Colonic mucosa (tissue), 4 donors: ENCODE results near the gene TGDS. TPM values are rescaled to one million over a fixed set of nuclear protein-coding genes. Genes with fewer than 3 reads are reported as not detected.

Source experiments
- DNase-seq: peaks from one replicate; pipeline ENCODE4 v3.0.0-alpha.2; 2020
- H3K27ac ChIP-seq: fragments of 200-600 bp; one replicate; pipeline ENCODE4 v1.8.0; 2021
- H3K27me3 ChIP-seq: fragments of 200-600 bp; one replicate; pipeline ENCODE4 v1.8.0; 2021
- H3K36me3 ChIP-seq: fragments of 200-600 bp; one replicate; pipeline ENCODE4 v1.8.0; 2021
- H3K4me1 ChIP-seq: fragments of 200-600 bp; one replicate; pipeline ENCODE4 v1.8.0; 2021; ENCODE audit warnings: mild to moderate bottlenecking
- H3K4me3 ChIP-seq: fragments of 200-600 bp; one replicate; pipeline ENCODE4 v1.8.0; 2021
- H3K9ac ChIP-seq, 2 donors: one replicate each; pipeline ENCODE4 v1.7.0; 2013; ENCODE audit warnings: control low read depth in 2 of 2, low read depth in 2 of 2, low read length in 2 of 2
- H3K9me3 ChIP-seq: fragments of 200-600 bp; one replicate; pipeline ENCODE4 v1.8.0; 2021
- CTCF ChIP-seq: fragments of 200-600 bp; IDR thresholded peaks from one replicate; pipeline ENCODE4 v1.8.0; 2022; ENCODE audit warnings: antibody characterized with exemption, mild to moderate bottlenecking
- intact Hi-C: fragments of 100-400 bp; cut with DNase I; formaldehyde crosslinking; loops from one replicate; pipeline ENCODE4 v1.14.1; 2022
- total RNA-seq, 2 donors: library from RNA; stranded (reverse); fragmentation: NEBNext Ultra II Directional in 1 of 2; extraction: Animal tissue kit (Norgen Biotek cat#: 25700) in 1 of 2; gene quantifications; one replicate each; pipeline ENCODE4 v1.2.1, GENCODE V29; 2021
- donor health status: healthy.
- donor health status: DM: no; HTN: no; CAD: no.
- donor health status: DM: no; HTN: no; CAD: no.

TGDS gene
- total RNA-seq, 2 donors from 2014 or later, result 7.2 to 9.3 TPM

- TF ChIP-seq CTCF, result no peak
- Histone ChIP-seq H3K4me1 (no peaks in the 10 kb centered on the region), H3K36me3 (no peaks in the 10 kb centered on the region), H3K9ac (no peak overlapping the region), H3K9me3 (no peaks in the 10 kb centered on the region), H3K27ac (no peak overlapping the region), H3K27me3 (no peaks in the 10 kb centered on the region), H3K4me3 (no peak overlapping the region)
- intact Hi-C loops, result no loop called here
- no peak for DNase-seq
These were observed 12.6 kb upstream of the TGDS start for GRCh38 chr13:94608586-94608985.

- no peak for TF ChIP-seq CTCF
- no peaks in the 10 kb centered on the region for H3K36me3 ChIP-seq
- no peak overlapping the region for H3K9ac ChIP-seq
- no peaks in the 10 kb centered on the region for H3K4me1 ChIP-seq
- no peak for DNase-seq
- no peak overlapping the region for H3K4me3 ChIP-seq
- intact Hi-C loops, result no loop called here
- no peaks in the 10 kb centered on the region for H3K27me3 ChIP-seq
- H3K9me3 ChIP-seq, result no peaks in the 10 kb centered on the region
- H3K27ac ChIP-seq, result no peak overlapping the region
These were observed 12.0 kb upstream of the TGDS start for GRCh38 chr13:94607939-94608338.

DNA sequence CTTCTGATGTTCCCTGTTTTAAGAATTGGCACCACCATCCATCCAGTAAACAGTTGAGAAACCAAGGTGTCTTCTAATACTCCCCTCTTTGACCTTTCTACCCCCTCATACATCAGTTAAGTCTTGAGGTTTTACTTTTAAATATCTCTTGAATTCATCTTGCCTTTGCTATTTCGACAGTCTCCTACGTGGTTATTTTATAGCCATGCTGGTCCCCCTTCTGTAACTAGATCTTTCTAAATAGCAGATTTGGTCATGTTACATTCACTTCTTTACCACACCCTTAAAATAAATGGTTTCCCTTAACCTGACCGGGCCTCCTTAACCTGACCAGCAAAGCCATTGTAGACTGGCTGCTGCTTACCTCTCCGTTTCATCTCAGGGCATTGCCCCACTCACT is 11.1 kb upstream of the TGDS start:
- TF ChIP-seq CTCF, result no peak

GRCh38 chr13:94602467-94602866 is 6.5 kb upstream of the TGDS start:
- Histone ChIP-seq H3K4me3 (peak overlapping the region; percentile 75), H3K9me3 (no peaks in the 10 kb centered on the region), H3K4me1 (no peaks in the 10 kb centered on the region), H3K27ac (peak overlapping the region; percentile 76), H3K36me3 (no peaks in the 10 kb centered on the region), H3K27me3 (no peaks in the 10 kb centered on the region), H3K9ac (peak overlapping the region in 1 of 2 donors; percentile 77)
- DNase-seq, result no peak
- no peak for TF ChIP-seq CTCF
- intact Hi-C loops, result no loop called here

More for the DNA sequence above, 11.1 kb upstream of the TGDS start:
- Histone ChIP-seq H3K36me3 (no peaks in the 10 kb centered on the region), H3K9me3 (no peaks in the 10 kb centered on the region), H3K27ac (no peak overlapping the region), H3K4me1 (no peaks in the 10 kb centered on the region), H3K9ac (no peak overlapping the region), H3K27me3 (no peaks in the 10 kb centered on the region), H3K4me3 (no peak overlapping the region)
- intact Hi-C loops, result no loop called here
- no peak for DNase-seq

DNA sequence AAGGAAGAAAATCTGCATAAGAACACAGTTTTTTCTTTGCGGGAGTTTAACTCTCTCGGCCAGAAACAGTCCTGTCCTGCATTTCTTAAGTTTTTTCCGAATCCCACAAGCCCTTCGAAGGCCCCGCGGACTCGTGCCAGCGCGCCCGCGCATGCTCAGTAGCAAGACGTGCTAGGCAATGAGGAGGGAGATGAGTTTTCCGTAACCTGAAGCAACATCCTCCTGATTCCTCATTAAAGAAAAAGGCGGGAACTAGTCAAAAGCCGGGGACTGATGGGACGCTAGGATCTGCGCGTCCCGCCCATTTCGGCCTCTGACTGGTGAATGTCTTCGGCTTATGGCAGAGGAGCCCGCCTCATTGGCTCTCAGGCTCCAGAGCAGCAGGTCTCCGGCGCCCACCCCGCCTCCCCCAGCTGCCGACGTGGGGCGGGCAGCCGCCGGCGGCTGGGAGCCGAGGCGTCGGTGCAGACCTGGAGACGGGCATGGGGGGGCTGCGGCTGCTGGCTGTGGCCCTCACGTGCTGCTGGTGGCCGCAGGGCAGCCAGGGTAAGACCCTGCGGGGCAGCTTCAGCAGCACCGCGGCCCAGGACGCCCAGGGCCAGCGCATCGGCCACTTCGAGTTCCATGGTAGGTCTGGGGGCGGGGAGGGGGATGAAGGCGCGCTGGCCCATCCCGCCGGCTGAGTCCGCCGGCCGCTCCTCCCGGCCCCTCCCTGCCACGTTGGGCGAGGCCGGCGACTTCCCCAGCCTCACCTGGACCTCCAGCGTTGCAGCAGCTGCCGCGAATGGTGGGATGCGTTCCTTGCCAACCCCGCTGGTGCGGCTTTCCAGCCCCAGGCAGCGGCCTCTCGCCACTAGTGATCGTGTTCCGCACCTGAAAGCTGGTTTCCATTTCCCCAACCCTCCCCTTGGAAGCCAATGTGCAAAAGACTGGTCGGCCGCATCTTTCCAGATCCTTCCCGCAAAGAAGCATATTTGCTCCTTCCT is 5.8 kb upstream of the TGDS start, which contains the start of gene GPR180:
Gene GPR180, plus strand, starts transcription at position 412 of the 986 bp plus-strand sequence. Its CDS starts 71 bp downstream, at position 483.
- DNase-seq, result peak; percentile 95
- H3K36me3 ChIP-seq, result no peaks in the 10 kb centered on the region
- H3K27ac ChIP-seq, result peak within 1 kb of the TSS; percentile 76
- no peak for TF ChIP-seq CTCF
- peak within 1 kb of the TSS; percentile 75 for H3K4me3 ChIP-seq
- H3K4me1 ChIP-seq, result no peaks in the 10 kb centered on the region
- intact Hi-C loops, result no loop called here
- H3K9me3 ChIP-seq, result no peaks in the 10 kb centered on the region
- peak within 1 kb of the TSS; percentile 67 to 77 for H3K9ac ChIP-seq
- no peaks in the 10 kb centered on the region for H3K27me3 ChIP-seq
